ENCODE results near the gene JARID2.
A peak's percentile ranks its signal among the peaks of the same experiment; 100 is the strongest.

The JARID2 gene

GRCh38 chr6:15474196-15474595 is 228.3 kb downstream of the JARID2 start:
- TF ChIP-seq, protein P1, sequence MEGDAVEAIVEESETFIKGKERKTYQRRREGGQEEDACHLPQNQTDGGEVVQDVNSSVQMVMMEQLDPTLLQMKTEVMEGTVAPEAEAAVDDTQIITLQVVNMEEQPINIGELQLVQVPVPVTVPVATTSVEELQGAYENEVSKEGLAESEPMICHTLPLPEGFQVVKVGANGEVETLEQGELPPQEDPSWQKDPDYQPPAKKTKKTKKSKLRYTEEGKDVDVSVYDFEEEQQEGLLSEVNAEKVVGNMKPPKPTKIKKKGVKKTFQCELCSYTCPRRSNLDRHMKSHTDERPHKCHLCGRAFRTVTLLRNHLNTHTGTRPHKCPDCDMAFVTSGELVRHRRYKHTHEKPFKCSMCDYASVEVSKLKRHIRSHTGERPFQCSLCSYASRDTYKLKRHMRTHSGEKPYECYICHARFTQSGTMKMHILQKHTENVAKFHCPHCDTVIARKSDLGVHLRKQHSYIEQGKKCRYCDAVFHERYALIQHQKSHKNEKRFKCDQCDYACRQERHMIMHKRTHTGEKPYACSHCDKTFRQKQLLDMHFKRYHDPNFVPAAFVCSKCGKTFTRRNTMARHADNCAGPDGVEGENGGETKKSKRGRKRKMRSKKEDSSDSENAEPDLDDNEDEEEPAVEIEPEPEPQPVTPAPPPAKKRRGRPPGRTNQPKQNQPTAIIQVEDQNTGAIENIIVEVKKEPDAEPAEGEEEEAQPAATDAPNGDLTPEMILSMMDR (conservative IDR thresholded peaks at IDR 0.05; ENCODE audit: low read depth, low read length) = no peak
- DNase-seq (ENCODE audit: low read depth) = peak; percentile 57
- H3K4me3 ChIP-seq (ENCODE audit: low read depth, low read length) = no peak overlapping the region

DNA sequence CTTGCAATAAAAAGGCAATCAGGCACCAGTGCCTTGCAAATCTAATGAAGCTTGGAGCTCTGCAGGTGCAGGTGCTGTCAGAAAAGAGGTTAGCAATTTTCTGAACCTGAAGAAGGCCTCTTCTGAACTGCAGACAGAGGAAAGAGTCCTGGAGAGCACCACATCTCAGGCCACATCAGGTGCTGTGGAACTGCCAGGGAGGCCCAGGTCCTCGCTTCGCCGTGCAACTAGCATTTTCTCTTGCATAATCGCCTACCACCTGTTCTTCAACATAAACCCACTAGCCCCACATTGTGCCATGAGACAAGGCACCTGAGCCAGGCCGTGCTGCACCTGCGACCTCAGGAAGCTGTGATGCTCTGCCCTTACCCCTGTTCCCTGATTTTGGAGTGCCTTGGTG is 229.4 kb downstream of the JARID2 start:
- no peak overlapping the region for H3K4me3 ChIP-seq (ENCODE audit: low read depth, low read length)
- no peak for DNase-seq (ENCODE audit: low read depth)
- TF ChIP-seq, protein P1 (conservative IDR thresholded peaks at IDR 0.05; ENCODE audit: low read depth, low read length) = no peak

- no peak for DNase-seq (ENCODE audit: low read depth)
- TF ChIP-seq, protein P1 (conservative IDR thresholded peaks at IDR 0.05; ENCODE audit: low read depth, low read length) = no peak
- no peak overlapping the region for H3K4me3 ChIP-seq (ENCODE audit: low read depth, low read length)
Measured at GRCh38 chr6:15475872-15476271, 230.0 kb downstream of the JARID2 start.

DNA sequence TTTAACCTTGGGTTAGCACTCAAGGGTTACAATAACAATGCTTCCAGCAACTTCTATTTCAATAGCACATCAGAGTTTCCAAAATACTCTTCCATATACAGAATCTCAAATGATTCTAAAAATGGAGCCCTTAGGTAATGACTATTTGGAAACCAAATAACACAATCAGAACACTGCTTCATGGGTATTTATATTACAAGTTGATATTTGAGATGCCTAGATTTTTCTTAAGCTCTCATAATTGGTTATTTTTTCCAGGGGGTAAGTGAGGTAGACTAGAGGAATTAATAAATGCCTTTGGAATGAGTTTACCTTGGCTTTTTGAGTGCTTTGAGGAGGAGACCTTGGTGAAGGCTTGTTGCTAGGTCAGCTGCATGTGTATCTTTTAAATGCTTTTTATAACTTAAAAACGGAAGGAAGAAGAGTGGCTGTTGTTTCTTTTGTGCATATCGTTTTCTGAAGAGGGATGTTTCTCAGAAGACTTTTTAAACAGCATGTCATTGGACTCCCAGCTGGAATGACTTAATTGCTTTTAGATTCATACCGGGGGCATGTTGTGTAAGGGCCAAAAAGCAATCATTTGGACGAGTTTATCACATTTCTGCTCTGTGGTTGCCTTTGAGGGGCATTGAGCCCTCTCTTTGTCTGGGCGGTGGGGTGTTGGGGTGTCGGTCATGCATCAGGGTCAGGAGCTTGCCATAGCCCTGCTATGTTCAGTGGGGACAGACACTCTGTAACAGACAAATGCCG is 230.9 kb downstream of the JARID2 start:
- peak; percentile 57 for DNase-seq (ENCODE audit: low read depth)
- TF ChIP-seq, protein P1 (conservative IDR thresholded peaks at IDR 0.05; ENCODE audit: low read depth, low read length) = no peak

GRCh38 chr6:15477746-15478145 is 231.9 kb downstream of the JARID2 start:
- TF ChIP-seq, protein P1 (conservative IDR thresholded peaks at IDR 0.05; ENCODE audit: low read depth, low read length) = no peak
- no peak overlapping the region for H3K4me3 ChIP-seq (ENCODE audit: low read depth, low read length)
- no peak for DNase-seq (ENCODE audit: low read depth)

More for the DNA sequence above, 230.9 kb downstream of the JARID2 start:
- no peak overlapping the region for H3K4me3 ChIP-seq (ENCODE audit: low read depth, low read length)

DNA sequence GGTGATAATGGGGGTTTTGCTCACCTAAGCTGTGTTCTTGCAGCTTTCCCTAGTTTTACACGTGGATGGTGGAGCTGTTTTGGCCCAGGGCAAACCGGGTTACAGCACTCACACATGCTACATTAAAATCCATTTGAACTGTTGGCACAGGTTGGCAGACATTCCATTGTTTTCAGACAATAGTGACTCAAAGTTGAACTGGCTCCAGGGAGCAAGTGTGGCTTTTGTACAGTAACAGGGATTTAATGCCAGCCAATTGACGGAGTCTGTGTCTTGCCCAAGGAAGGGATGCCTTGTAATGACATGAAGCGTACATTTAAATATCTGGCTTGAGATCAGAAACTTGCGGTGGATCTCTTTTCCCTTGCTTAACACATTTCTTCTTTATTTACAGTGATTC is 233.9 kb downstream of the JARID2 start:
- no peak overlapping the region for H3K4me3 ChIP-seq (ENCODE audit: low read depth, low read length)
- no peak for DNase-seq (ENCODE audit: low read depth)
- TF ChIP-seq, protein P1 (conservative IDR thresholded peaks at IDR 0.05; ENCODE audit: low read depth, low read length) = no peak

DNA sequence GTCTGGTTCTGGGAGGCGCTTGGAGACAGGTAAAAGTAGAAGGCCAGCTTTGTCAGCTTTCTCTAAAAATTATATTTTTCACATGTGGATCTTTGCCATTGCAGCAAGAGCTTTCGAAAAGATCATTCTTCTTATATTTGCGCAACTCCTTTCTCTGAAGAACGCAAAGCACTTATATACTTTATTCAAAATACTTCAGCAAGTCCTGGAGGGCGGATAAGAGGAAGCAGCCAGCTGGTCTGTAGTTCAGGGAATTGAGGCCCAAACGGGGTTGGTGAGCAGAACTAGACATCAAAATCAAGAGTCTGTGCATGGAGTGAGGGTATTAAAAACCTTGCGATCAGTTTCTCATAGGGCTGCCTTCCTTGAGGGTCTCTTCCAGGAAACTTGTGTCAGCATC is 234.7 kb downstream of the JARID2 start:
- H3K4me3 ChIP-seq (ENCODE audit: low read depth, low read length) = no peak overlapping the region
- DNase-seq (ENCODE audit: low read depth) = no peak
- TF ChIP-seq, protein P1 (conservative IDR thresholded peaks at IDR 0.05; ENCODE audit: low read depth, low read length) = no peak
